ENCODE data around the gene RBBP5. TPM values are rescaled to one million over a fixed set of nuclear protein-coding genes. Genes with fewer than 3 reads are reported as not detected.

RBBP5 gene
- total RNA-seq, 2 donors from 2014 or later = 15.0 to 15.1 TPM

DNA sequence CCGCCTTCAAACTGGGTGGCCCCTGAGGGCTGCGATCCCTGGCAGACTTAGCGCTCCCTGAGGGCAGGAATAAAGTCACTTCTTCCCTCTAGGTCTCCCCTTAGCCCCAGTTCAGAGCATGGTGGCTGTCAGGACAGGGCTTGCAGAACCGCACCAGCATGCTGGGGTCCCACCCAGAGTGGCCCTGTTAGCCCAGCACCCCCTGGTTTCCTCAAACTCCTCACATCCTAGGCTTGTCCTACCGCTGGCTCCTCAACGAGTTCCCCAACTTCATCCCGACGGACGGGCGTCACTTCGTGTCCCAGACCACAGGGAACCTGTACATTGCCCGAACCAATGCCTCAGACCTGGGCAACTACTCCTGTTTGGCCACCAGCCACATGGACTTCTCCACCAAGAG, 62.9 kb downstream of the RBBP5 start:
- Histone ChIP-seq H3K4me3 (no peak overlapping the region), H3K27me3 (replicated peaks; ENCODE audit: insufficient read depth) (no peaks in the 10 kb centered on the region), H3K9me3 (no peaks in the 10 kb centered on the region), H3K4me1 (replicated peaks) (no peaks in the 10 kb centered on the region), H3K27ac (no peak overlapping the region), H3K36me3 (no peaks in the 10 kb centered on the region)
- DNase-seq (ENCODE audit: low spot score) = no peak
- TF ChIP-seq POLR2A (IDR thresholded peaks at IDR 0.05) = no peak
- TF ChIP-seq, protein P1, sequence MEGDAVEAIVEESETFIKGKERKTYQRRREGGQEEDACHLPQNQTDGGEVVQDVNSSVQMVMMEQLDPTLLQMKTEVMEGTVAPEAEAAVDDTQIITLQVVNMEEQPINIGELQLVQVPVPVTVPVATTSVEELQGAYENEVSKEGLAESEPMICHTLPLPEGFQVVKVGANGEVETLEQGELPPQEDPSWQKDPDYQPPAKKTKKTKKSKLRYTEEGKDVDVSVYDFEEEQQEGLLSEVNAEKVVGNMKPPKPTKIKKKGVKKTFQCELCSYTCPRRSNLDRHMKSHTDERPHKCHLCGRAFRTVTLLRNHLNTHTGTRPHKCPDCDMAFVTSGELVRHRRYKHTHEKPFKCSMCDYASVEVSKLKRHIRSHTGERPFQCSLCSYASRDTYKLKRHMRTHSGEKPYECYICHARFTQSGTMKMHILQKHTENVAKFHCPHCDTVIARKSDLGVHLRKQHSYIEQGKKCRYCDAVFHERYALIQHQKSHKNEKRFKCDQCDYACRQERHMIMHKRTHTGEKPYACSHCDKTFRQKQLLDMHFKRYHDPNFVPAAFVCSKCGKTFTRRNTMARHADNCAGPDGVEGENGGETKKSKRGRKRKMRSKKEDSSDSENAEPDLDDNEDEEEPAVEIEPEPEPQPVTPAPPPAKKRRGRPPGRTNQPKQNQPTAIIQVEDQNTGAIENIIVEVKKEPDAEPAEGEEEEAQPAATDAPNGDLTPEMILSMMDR (IDR thresholded peaks at IDR 0.05) = no peak
- TF ChIP-seq POLR2AphosphoS5 (IDR thresholded peaks at IDR 0.05) = no peak
- intact Hi-C loops (cut with DNase I) = no loop called here
- WGBS = 95% methylated on average over 12 of the region's 12 CpGs

DNA sequence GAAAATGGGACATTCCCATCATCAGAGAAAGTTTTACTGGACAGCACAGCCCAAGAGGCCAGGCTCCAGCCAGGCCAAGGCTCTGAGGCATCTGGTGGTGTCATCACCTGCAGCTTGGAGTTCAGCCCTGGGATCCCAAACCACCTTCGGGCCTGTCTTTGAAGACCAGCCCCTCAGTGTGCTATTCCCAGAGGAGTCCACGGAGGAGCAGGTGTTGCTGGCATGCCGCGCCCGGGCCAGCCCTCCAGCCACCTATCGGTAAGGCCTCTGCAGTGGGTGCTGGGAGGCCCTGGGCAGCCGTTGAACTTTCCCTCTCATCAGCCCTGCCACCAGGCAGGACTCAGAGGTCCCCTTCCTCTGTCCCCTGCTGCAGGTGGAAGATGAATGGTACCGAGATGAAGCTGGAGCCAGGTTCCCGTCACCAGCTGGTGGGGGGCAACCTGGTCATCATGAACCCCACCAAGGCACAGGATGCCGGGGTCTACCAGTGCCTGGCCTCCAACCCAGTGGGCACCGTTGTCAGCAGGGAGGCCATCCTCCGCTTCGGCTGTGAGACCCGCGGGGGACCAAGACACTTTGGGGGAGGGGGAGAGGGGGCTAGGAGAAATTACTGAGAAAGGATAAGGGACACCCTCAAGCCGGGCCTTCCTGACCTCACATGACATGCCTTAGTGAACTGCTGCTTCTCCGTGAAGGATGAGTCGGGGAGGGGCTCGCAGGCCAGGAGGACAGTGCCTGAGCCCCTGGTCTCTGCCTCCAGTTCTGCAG, 63.8 kb downstream of the RBBP5 start:
- intact Hi-C loops (cut with DNase I) = no loop called here
- no peaks in the 10 kb centered on the region for H3K9me3 ChIP-seq
- TF ChIP-seq POLR2A (IDR thresholded peaks at IDR 0.05) (no peak), POLR2AphosphoS5 (IDR thresholded peaks at IDR 0.05) (no peak)
- TF ChIP-seq, protein P1 (IDR thresholded peaks at IDR 0.05) = no peak
- no peak for DNase-seq (ENCODE audit: low spot score)
- H3K36me3 ChIP-seq = no peaks in the 10 kb centered on the region
- H3K27ac ChIP-seq = no peak overlapping the region
- no peak overlapping the region for H3K4me3 ChIP-seq
- H3K27me3 ChIP-seq (replicated peaks; ENCODE audit: insufficient read depth) = no peaks in the 10 kb centered on the region
- WGBS = 93% methylated on average over 19 of the region's 19 CpGs
- no peaks in the 10 kb centered on the region for H3K4me1 ChIP-seq (replicated peaks)

- WGBS = 94% methylated on average over 6 of the region's 6 CpGs
- intact Hi-C loops (cut with DNase I) = no loop called here
- Histone ChIP-seq H3K27ac (no peak overlapping the region), H3K9me3 (no peaks in the 10 kb centered on the region), H3K27me3 (replicated peaks; ENCODE audit: insufficient read depth) (no peaks in the 10 kb centered on the region), H3K4me3 (no peak overlapping the region), H3K4me1 (replicated peaks) (no peaks in the 10 kb centered on the region), H3K36me3 (no peaks in the 10 kb centered on the region)
- TF ChIP-seq POLR2AphosphoS5 (IDR thresholded peaks at IDR 0.05) (no peak), POLR2A (IDR thresholded peaks at IDR 0.05) (no peak)
- DNase-seq (ENCODE audit: low spot score) = no peak
These were observed 64.7 kb downstream of the RBBP5 start for GRCh38 chr1:205056956-205057568.

DNA sequence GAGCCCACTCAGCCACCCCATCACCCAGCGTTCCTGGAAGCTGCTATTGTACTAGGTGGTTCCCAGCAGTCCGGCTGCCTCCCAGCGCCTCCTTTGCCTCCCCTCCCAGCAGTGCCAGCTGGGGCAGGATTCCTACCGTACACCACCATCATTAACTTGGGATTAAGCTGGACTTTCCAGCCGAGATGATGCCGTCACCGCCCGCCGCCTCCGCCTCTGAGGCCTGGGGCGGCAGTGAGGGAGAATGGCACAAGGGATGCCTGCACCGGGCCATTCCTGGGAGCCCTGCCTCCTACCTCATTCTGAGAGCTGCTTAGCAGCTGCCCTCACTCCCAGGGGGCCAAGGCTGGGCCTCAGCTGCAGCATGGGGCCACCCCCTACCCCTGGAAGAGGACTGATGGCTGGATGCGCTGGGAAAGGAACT, 65.6 kb downstream of the RBBP5 start:
- no peaks in the 10 kb centered on the region for H3K27me3 ChIP-seq (replicated peaks; ENCODE audit: insufficient read depth)
- intact Hi-C loops (cut with DNase I) = no loop called here
- 79% methylated on average over 13 of the region's 13 CpGs for WGBS

GRCh38 chr1:205054013-205054412, 67.8 kb downstream of the RBBP5 start:
- no peaks in the 10 kb centered on the region for H3K27me3 ChIP-seq (replicated peaks; ENCODE audit: insufficient read depth)
- no peak for DNase-seq (ENCODE audit: low spot score)
- no peaks in the 10 kb centered on the region for H3K9me3 ChIP-seq
- H3K4me1 ChIP-seq (replicated peaks) = no peaks in the 10 kb centered on the region
- no peaks in the 10 kb centered on the region for H3K36me3 ChIP-seq
- intact Hi-C loops (cut with DNase I) = no loop called here
- H3K27ac ChIP-seq = no peak overlapping the region
- H3K4me3 ChIP-seq = no peak overlapping the region
- TF ChIP-seq, protein P1 (IDR thresholded peaks at IDR 0.05) = no peak
- TF ChIP-seq POLR2A (IDR thresholded peaks at IDR 0.05) (no peak), POLR2AphosphoS5 (IDR thresholded peaks at IDR 0.05) (no peak)
- WGBS = 49% methylated on average over 7 of the region's 7 CpGs

More for the DNA sequence above, 65.6 kb downstream of the RBBP5 start:
- DNase-seq (ENCODE audit: low spot score) = no peak
- Histone ChIP-seq H3K9me3 (no peaks in the 10 kb centered on the region), H3K4me3 (no peak overlapping the region), H3K36me3 (no peaks in the 10 kb centered on the region), H3K27ac (no peak overlapping the region), H3K4me1 (replicated peaks) (no peaks in the 10 kb centered on the region)
- TF ChIP-seq, protein P1 (IDR thresholded peaks at IDR 0.05) = no peak
- no peak for TF ChIP-seq POLR2A (IDR thresholded peaks at IDR 0.05)
- no peak for TF ChIP-seq POLR2AphosphoS5 (IDR thresholded peaks at IDR 0.05)

Data from prostate gland (tissue), 2 donors.